ENCODE data around the gene WRAP53.

Gene WRAP53

GRCh38 chr17:7651097-7651664, 37.1 kb upstream of the WRAP53 start:
- no peak for DNase-seq (ENCODE audit: low spot score)
- no peak for TF ChIP-seq CTCF (IDR thresholded peaks at IDR 0.05)
- Histone ChIP-seq H3K4me3 (peak overlapping the region; percentile 74), H3K27ac (peak overlapping the region in 1 of 2 donors; percentile 62)

GRCh38 chr17:7651665-7652387, 36.5 kb upstream of the WRAP53 start:
- no peak for DNase-seq (ENCODE audit: low spot score)
- Histone ChIP-seq H3K4me3 (peak overlapping the region; percentile 74), H3K27ac (peak overlapping the region in 1 of 2 donors; percentile 62)
- TF ChIP-seq CTCF (IDR thresholded peaks at IDR 0.05), result no peak

GRCh38 chr17:7652388-7653356, 35.6 kb upstream of the WRAP53 start:
- Histone ChIP-seq H3K27ac (peak overlapping the region in 1 of 2 donors; percentile 62), H3K4me3 (no peak overlapping the region)
- TF ChIP-seq CTCF (IDR thresholded peaks at IDR 0.05), result no peak
- DNase-seq (ENCODE audit: low spot score), result no peak

GRCh38 chr17:7654832-7655540, 33.3 kb upstream of the WRAP53 start:
- H3K4me3 ChIP-seq, result no peak overlapping the region
- no peak for TF ChIP-seq CTCF (IDR thresholded peaks at IDR 0.05)
- no peak overlapping the region for H3K27ac ChIP-seq
- DNase-seq (ENCODE audit: low spot score), result no peak

GRCh38 chr17:7655541-7655840, 32.8 kb upstream of the WRAP53 start:
- TF ChIP-seq CTCF (IDR thresholded peaks at IDR 0.05), result no peak
- no peak overlapping the region for H3K4me3 ChIP-seq
- DNase-seq (ENCODE audit: low spot score), result no peak
- no peak overlapping the region for H3K27ac ChIP-seq

GRCh38 chr17:7656958-7657609, 31.2 kb upstream of the WRAP53 start:
- DNase-seq (ENCODE audit: low spot score), result no peak
- no peak for TF ChIP-seq CTCF (IDR thresholded peaks at IDR 0.05)
- Histone ChIP-seq H3K27ac (peak overlapping the region in 1 of 2 donors; percentile 47), H3K4me3 (no peak overlapping the region)

Data from coronary artery (tissue), 2 donors.